KOPT-K1 (cell line): ENCODE results near the gene CERS2.

Experiments used
- H3K27ac ChIP-seq: fragments of 200-600 bp; sonication (generic); 2 replicates; pipeline ENCODE4 v1.5.1; 2016; ENCODE audit warnings: antibody characterized with exemption, mild to moderate bottlenecking, low read depth, low read length; ENCODE audit not compliant: poor library complexity, severe bottlenecking
- H3K36me3 ChIP-seq: fragments of 200-600 bp; sonication (generic); 2 replicates; pipeline ENCODE4 v1.5.1; 2017; ENCODE audit warnings: antibody characterized with exemption, mild to moderate bottlenecking, low read length, moderate library complexity; ENCODE audit not compliant: insufficient read depth
- H3K9me3 ChIP-seq: fragments of 200-600 bp; sonication (generic); 2 replicates; pipeline ENCODE4 v1.5.1; 2017; ENCODE audit warnings: antibody characterized with exemption, low read length, mild to moderate bottlenecking; ENCODE audit not compliant: insufficient read depth, poor library complexity, severe bottlenecking

The CERS2 gene

GRCh38 chr1:150922519-150922975 is 52.1 kb downstream of the CERS2 start:
- H3K9me3 ChIP-seq, result no peaks in the 10 kb centered on the region
- H3K27ac ChIP-seq, result no peak overlapping the region
- peaks cover under 1% of the 10 kb centered on the region; the same call in 1 of the 2 replicates for H3K36me3 ChIP-seq

GRCh38 chr1:150917387-150917786 is 57.2 kb downstream of the CERS2 start:
- Histone ChIP-seq H3K9me3 (no peaks in the 10 kb centered on the region), H3K36me3 (no peaks in the 10 kb centered on the region), H3K27ac (no peak overlapping the region)
